Measurements from ENCODE around the gene LACTB.

Gene LACTB

GRCh38 chr15:63126726-63127125 lies 5.1 kb downstream of the LACTB start:
- peaks cover 8% of the 10 kb centered on the region for H3K36me3 Mint-ChIP-seq
- H3K27ac Mint-ChIP-seq = no peak overlapping the region
- H3K9me3 Mint-ChIP-seq = no peaks in the 10 kb centered on the region
- no peaks in the 10 kb centered on the region for H3K27me3 Mint-ChIP-seq
- ATAC-seq (ENCODE audit: low read depth) = no peak
- DNase-seq (ENCODE audit: low spot score in 2 of 2) = no peak
- H3K4me1 Mint-ChIP-seq = peaks cover 3% of the 10 kb centered on the region
- H3K4me3 Mint-ChIP-seq = no peak overlapping the region

- Mint-ChIP-seq H3K27me3 (no peaks in the 10 kb centered on the region), H3K27ac (no peak overlapping the region), H3K36me3 (peaks cover 7% of the 10 kb centered on the region), H3K4me1 (no peaks in the 10 kb centered on the region), H3K4me3 (no peak overlapping the region), H3K9me3 (no peaks in the 10 kb centered on the region)
- DNase-seq (ENCODE audit: low spot score in 2 of 2) (no peak), ATAC-seq (ENCODE audit: low read depth) (no peak)
These were observed 12.1 kb downstream of the LACTB start for GRCh38 chr15:63133786-63134185.

GRCh38 chr15:63134245-63134985 lies 12.8 kb downstream of the LACTB start:
- H3K36me3 Mint-ChIP-seq = peaks cover 6% of the 10 kb centered on the region
- no peaks in the 10 kb centered on the region for H3K27me3 Mint-ChIP-seq
- no peak overlapping the region for H3K27ac Mint-ChIP-seq
- ATAC-seq (ENCODE audit: low read depth) (no peak), DNase-seq (ENCODE audit: low spot score in 2 of 2) (no peak)
- no peak overlapping the region for H3K4me3 Mint-ChIP-seq
- no peaks in the 10 kb centered on the region for H3K4me1 Mint-ChIP-seq
- no peaks in the 10 kb centered on the region for H3K9me3 Mint-ChIP-seq

GRCh38 chr15:63135281-63135680 lies 13.6 kb downstream of the LACTB start:
- Mint-ChIP-seq H3K4me3 (no peak overlapping the region), H3K36me3 (peaks cover 5% of the 10 kb centered on the region), H3K27me3 (no peaks in the 10 kb centered on the region), H3K27ac (no peak overlapping the region), H3K4me1 (no peaks in the 10 kb centered on the region), H3K9me3 (no peaks in the 10 kb centered on the region)
- ATAC-seq (ENCODE audit: low read depth) (no peak), DNase-seq (ENCODE audit: low spot score in 2 of 2) (no peak)

GRCh38 chr15:63135804-63136203 lies 14.1 kb downstream of the LACTB start:
- Mint-ChIP-seq H3K9me3 (no peaks in the 10 kb centered on the region), H3K36me3 (peaks cover 5% of the 10 kb centered on the region), H3K27me3 (no peaks in the 10 kb centered on the region), H3K27ac (no peak overlapping the region), H3K4me3 (no peak overlapping the region), H3K4me1 (no peaks in the 10 kb centered on the region)
- ATAC-seq (ENCODE audit: low read depth) (no peak), DNase-seq (ENCODE audit: low spot score in 2 of 2) (no peak)

- Mint-ChIP-seq H3K27ac (no peak overlapping the region), H3K4me1 (no peaks in the 10 kb centered on the region), H3K27me3 (no peaks in the 10 kb centered on the region), H3K36me3 (peaks cover 3% of the 10 kb centered on the region), H3K9me3 (no peaks in the 10 kb centered on the region), H3K4me3 (no peak overlapping the region)
- DNase-seq (ENCODE audit: low spot score in 2 of 2) (no peak), ATAC-seq (ENCODE audit: low read depth) (no peak)
These were observed 15.1 kb downstream of the LACTB start for GRCh38 chr15:63136742-63137141.

GRCh38 chr15:63140936-63141335 lies 19.3 kb downstream of the LACTB start:
- Mint-ChIP-seq H3K27ac (no peak overlapping the region), H3K9me3 (no peaks in the 10 kb centered on the region), H3K4me3 (no peak overlapping the region), H3K36me3 (peaks cover 6% of the 10 kb centered on the region), H3K4me1 (no peaks in the 10 kb centered on the region), H3K27me3 (no peaks in the 10 kb centered on the region)
- ATAC-seq (ENCODE audit: low read depth) = no peak
- DNase-seq (ENCODE audit: low spot score in 2 of 2) = no peak

GRCh38 chr15:63145426-63145825 lies 23.8 kb downstream of the LACTB start:
- no peaks in the 10 kb centered on the region for H3K9me3 Mint-ChIP-seq
- DNase-seq (ENCODE audit: low spot score in 2 of 2) = no peak

GRCh38 chr15:63146684-63147083 lies 25.0 kb downstream of the LACTB start:
- Mint-ChIP-seq H3K27me3 (no peaks in the 10 kb centered on the region), H3K4me1 (no peaks in the 10 kb centered on the region), H3K4me3 (no peak overlapping the region), H3K9me3 (no peaks in the 10 kb centered on the region), H3K36me3 (peaks cover 10% of the 10 kb centered on the region), H3K27ac (no peak overlapping the region)
- ATAC-seq (ENCODE audit: low read depth) (no peak), DNase-seq (ENCODE audit: low spot score in 2 of 2) (no peak)

More at GRCh38 chr15:63145426-63145825, 23.8 kb downstream of the LACTB start:
- Mint-ChIP-seq H3K27ac (no peak overlapping the region), H3K27me3 (no peaks in the 10 kb centered on the region), H3K4me3 (no peak overlapping the region), H3K4me1 (no peaks in the 10 kb centered on the region), H3K36me3 (peaks cover 7% of the 10 kb centered on the region)
- ATAC-seq (ENCODE audit: low read depth) = no peak

- Mint-ChIP-seq H3K27me3 (no peaks in the 10 kb centered on the region), H3K4me1 (peaks cover 9% of the 10 kb centered on the region), H3K36me3 (peaks cover 14% of the 10 kb centered on the region), H3K4me3 (no peak overlapping the region), H3K27ac (no peak overlapping the region), H3K9me3 (no peaks in the 10 kb centered on the region)
- ATAC-seq (ENCODE audit: low read depth) (no peak), DNase-seq (ENCODE audit: low spot score in 2 of 2) (no peak)
These were observed 30.0 kb downstream of the LACTB start for GRCh38 chr15:63151665-63152064.

GRCh38 chr15:63155486-63155885 lies 33.8 kb downstream of the LACTB start:
- Mint-ChIP-seq H3K4me1 (peaks cover 12% of the 10 kb centered on the region), H3K9me3 (peaks cover 1% of the 10 kb centered on the region), H3K36me3 (peaks cover 14% of the 10 kb centered on the region), H3K4me3 (peak overlapping the region; percentile 17), H3K27me3 (no peaks in the 10 kb centered on the region), H3K27ac (no peak overlapping the region)
- no peak for DNase-seq (ENCODE audit: low spot score in 2 of 2)
- ATAC-seq (ENCODE audit: low read depth) = no peak

- Mint-ChIP-seq H3K36me3 (peaks cover 14% of the 10 kb centered on the region), H3K27ac (peak overlapping the region; percentile 91), H3K4me1 (peaks cover 12% of the 10 kb centered on the region), H3K27me3 (no peaks in the 10 kb centered on the region), H3K9me3 (peaks cover 1% of the 10 kb centered on the region), H3K4me3 (peak overlapping the region; percentile 97)
- DNase-seq (ENCODE audit: low spot score in 2 of 2) = no peak
- ATAC-seq (ENCODE audit: low read depth) = no peak
These were observed 34.5 kb downstream of the LACTB start for GRCh38 chr15:63156086-63156710.

- no peak for DNase-seq (ENCODE audit: low spot score in 2 of 2)
These were observed 35.1 kb downstream of the LACTB start for GRCh38 chr15:63156755-63157117.

GRCh38 chr15:63157118-63157843 lies 35.6 kb downstream of the LACTB start, which contains the start of gene RPS27L:
RPS27L (minus strand) TSS chr15:63157477; CDS start chr15:63157405, 72 bp downstream.
- Mint-ChIP-seq H3K27me3 (no peaks in the 10 kb centered on the region), H3K4me3 (peak within 1 kb of the TSS; percentile 97), H3K27ac (peak within 1 kb of the TSS; percentile 91), H3K36me3 (peaks cover 10% of the 10 kb centered on the region), H3K9me3 (peaks cover 1% of the 10 kb centered on the region), H3K4me1 (peaks cover 12% of the 10 kb centered on the region)
- ATAC-seq (ENCODE audit: low read depth) = peak; percentile 95
- DNase-seq (ENCODE audit: low spot score in 2 of 2) = peak; percentile 76 to 81

More at GRCh38 chr15:63156755-63157117, 35.1 kb downstream of the LACTB start:
- Mint-ChIP-seq H3K4me3 (peak overlapping the region; percentile 97), H3K36me3 (peaks cover 11% of the 10 kb centered on the region), H3K27me3 (no peaks in the 10 kb centered on the region), H3K9me3 (peaks cover 1% of the 10 kb centered on the region), H3K4me1 (peaks cover 12% of the 10 kb centered on the region), H3K27ac (peak overlapping the region; percentile 91)
- ATAC-seq (ENCODE audit: low read depth) = peak; percentile 7
